WTC11 (cell line): ENCODE data around the gene ASMTL.

Experiments
- ATF3 ChIP-seq: sonication (generic); formaldehyde crosslinking; conservative IDR thresholded peaks from 2 replicates; pipeline ENCODE4 v1.8.1; 2022; ENCODE audit warnings: mild to moderate bottlenecking, missing genetic modification reagents
- CREM ChIP-seq: sonication (generic); formaldehyde crosslinking; IDR thresholded peaks from 2 replicates; pipeline ENCODE4 v1.8.1; 2022; ENCODE audit warnings: mild to moderate bottlenecking, missing genetic modification reagents, moderate library complexity
- NR2C2 ChIP-seq: sonication (generic); formaldehyde crosslinking; IDR thresholded peaks from 2 replicates; pipeline ENCODE4 v1.8.0; 2022; ENCODE audit warnings: mild to moderate bottlenecking, missing genetic modification reagents
- TP53 ChIP-seq: sonication (generic); formaldehyde crosslinking; IDR thresholded peaks from 2 replicates; pipeline ENCODE4 v1.8.1; 2023; ENCODE audit warnings: mild to moderate bottlenecking, missing genetic modification reagents
- TF ChIP-seq, protein P1 (sequence below): fragments of 200-600 bp; IDR thresholded peaks from 2 replicates; pipeline ENCODE4 v1.8.0; 2022; ENCODE audit warnings: antibody characterized with exemption
- TF ChIP-seq, protein P2 (sequence below): sonication (generic); formaldehyde crosslinking; IDR thresholded peaks from 2 replicates; pipeline ENCODE4 v1.8.1; 2022; ENCODE audit warnings: mild to moderate bottlenecking, missing genetic modification reagents, moderate library complexity, borderline replicate concordance
- TF ChIP-seq, protein P3 (sequence below): sonication (generic); formaldehyde crosslinking; IDR thresholded peaks from 2 replicates; pipeline ENCODE4 v1.8.0; 2022; ENCODE audit warnings: mild to moderate bottlenecking, missing genetic modification reagents
- TF ChIP-seq, protein P4 (sequence below): sonication (generic); formaldehyde crosslinking; conservative IDR thresholded peaks from 2 replicates; pipeline ENCODE4 v1.8.1; 2023; ENCODE audit warnings: mild to moderate bottlenecking, low read depth, missing genetic modification reagents, moderate library complexity

GRCh38 chrX:1486177-1486576 is 33.5 kb upstream of the ASMTL start:
- TF ChIP-seq CREM (CRISPR knock-in tag), result no peak
- TF ChIP-seq, protein P1, sequence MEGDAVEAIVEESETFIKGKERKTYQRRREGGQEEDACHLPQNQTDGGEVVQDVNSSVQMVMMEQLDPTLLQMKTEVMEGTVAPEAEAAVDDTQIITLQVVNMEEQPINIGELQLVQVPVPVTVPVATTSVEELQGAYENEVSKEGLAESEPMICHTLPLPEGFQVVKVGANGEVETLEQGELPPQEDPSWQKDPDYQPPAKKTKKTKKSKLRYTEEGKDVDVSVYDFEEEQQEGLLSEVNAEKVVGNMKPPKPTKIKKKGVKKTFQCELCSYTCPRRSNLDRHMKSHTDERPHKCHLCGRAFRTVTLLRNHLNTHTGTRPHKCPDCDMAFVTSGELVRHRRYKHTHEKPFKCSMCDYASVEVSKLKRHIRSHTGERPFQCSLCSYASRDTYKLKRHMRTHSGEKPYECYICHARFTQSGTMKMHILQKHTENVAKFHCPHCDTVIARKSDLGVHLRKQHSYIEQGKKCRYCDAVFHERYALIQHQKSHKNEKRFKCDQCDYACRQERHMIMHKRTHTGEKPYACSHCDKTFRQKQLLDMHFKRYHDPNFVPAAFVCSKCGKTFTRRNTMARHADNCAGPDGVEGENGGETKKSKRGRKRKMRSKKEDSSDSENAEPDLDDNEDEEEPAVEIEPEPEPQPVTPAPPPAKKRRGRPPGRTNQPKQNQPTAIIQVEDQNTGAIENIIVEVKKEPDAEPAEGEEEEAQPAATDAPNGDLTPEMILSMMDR, result no peak
- no peak for TF ChIP-seq NR2C2 (CRISPR knock-in tag)
- TF ChIP-seq, protein P2, sequence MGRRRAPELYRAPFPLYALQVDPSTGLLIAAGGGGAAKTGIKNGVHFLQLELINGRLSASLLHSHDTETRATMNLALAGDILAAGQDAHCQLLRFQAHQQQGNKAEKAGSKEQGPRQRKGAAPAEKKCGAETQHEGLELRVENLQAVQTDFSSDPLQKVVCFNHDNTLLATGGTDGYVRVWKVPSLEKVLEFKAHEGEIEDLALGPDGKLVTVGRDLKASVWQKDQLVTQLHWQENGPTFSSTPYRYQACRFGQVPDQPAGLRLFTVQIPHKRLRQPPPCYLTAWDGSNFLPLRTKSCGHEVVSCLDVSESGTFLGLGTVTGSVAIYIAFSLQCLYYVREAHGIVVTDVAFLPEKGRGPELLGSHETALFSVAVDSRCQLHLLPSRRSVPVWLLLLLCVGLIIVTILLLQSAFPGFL (CRISPR knock-in tag), result no peak
- TF ChIP-seq TP53 (CRISPR knock-in tag), result no peak
- TF ChIP-seq, protein P3, sequence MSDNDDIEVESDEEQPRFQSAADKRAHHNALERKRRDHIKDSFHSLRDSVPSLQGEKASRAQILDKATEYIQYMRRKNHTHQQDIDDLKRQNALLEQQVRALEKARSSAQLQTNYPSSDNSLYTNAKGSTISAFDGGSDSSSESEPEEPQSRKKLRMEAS, result no peak
- TF ChIP-seq ATF3 (CRISPR knock-in tag), result no peak
- TF ChIP-seq, protein P4, sequence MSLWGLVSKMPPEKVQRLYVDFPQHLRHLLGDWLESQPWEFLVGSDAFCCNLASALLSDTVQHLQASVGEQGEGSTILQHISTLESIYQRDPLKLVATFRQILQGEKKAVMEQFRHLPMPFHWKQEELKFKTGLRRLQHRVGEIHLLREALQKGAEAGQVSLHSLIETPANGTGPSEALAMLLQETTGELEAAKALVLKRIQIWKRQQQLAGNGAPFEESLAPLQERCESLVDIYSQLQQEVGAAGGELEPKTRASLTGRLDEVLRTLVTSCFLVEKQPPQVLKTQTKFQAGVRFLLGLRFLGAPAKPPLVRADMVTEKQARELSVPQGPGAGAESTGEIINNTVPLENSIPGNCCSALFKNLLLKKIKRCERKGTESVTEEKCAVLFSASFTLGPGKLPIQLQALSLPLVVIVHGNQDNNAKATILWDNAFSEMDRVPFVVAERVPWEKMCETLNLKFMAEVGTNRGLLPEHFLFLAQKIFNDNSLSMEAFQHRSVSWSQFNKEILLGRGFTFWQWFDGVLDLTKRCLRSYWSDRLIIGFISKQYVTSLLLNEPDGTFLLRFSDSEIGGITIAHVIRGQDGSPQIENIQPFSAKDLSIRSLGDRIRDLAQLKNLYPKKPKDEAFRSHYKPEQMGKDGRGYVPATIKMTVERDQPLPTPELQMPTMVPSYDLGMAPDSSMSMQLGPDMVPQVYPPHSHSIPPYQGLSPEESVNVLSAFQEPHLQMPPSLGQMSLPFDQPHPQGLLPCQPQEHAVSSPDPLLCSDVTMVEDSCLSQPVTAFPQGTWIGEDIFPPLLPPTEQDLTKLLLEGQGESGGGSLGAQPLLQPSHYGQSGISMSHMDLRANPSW (CRISPR knock-in tag), result no peak
